GM19099 (cell line): ENCODE data around the gene KLK14.

Experiments
- POLR2A ChIP-seq: IDR thresholded peaks from 3 replicates; pipeline ENCODE4 v1.6.1; 2011; ENCODE audit warnings: low read depth; ENCODE audit not compliant: insufficient read length; ENCODE audit errors: extremely low read depth

KLK14 gene

GRCh38 chr19:51079481-51080110 lies 3.1 kb downstream of the KLK14 start:
- no peak for TF ChIP-seq POLR2A

- no peak for TF ChIP-seq POLR2A
Measured at GRCh38 chr19:51078731-51079130, 4.0 kb downstream of the KLK14 start.

- TF ChIP-seq POLR2A, result no peak
Measured at GRCh38 chr19:51078104-51078503, 4.6 kb downstream of the KLK14 start.

- no peak for TF ChIP-seq POLR2A
Measured at GRCh38 chr19:51076631-51077213, 6.0 kb downstream of the KLK14 start.

- no peak for TF ChIP-seq POLR2A
Measured at GRCh38 chr19:51075998-51076397, 6.7 kb downstream of the KLK14 start.

- no peak for TF ChIP-seq POLR2A
Measured at GRCh38 chr19:51071095-51071405, 11.6 kb downstream of the KLK14 start.

- no peak for TF ChIP-seq POLR2A
Measured at GRCh38 chr19:51070334-51071094, 12.2 kb downstream of the KLK14 start.

- TF ChIP-seq POLR2A, result no peak
Measured at GRCh38 chr19:51066393-51067186, 16.1 kb downstream of the KLK14 start.

GRCh38 chr19:51065221-51065960 lies 17.3 kb downstream of the KLK14 start:
- TF ChIP-seq POLR2A, result no peak

GRCh38 chr19:51064534-51065220 lies 18.0 kb downstream of the KLK14 start, which contains the start of gene KLK13:
Gene KLK13, minus strand, starts transcription at chr19:51065092. Its CDS starts 25 bp downstream, at chr19:51065067.
- no peak for TF ChIP-seq POLR2A

- TF ChIP-seq POLR2A, result no peak
Measured at GRCh38 chr19:51063664-51064063, 19.0 kb downstream of the KLK14 start.

- TF ChIP-seq POLR2A, result no peak
Measured at GRCh38 chr19:51060973-51061372, 21.7 kb downstream of the KLK14 start.

- TF ChIP-seq POLR2A, result no peak
Measured at GRCh38 chr19:51060336-51060735, 22.4 kb downstream of the KLK14 start.

- no peak for TF ChIP-seq POLR2A
Measured at GRCh38 chr19:51059715-51060114, 23.0 kb downstream of the KLK14 start.
